IPS-NIHi11 (cell line): Measurements from ENCODE around the gene TLE4.
"Not testable (repeated sequence)": the region's sequence is repeated elsewhere in the genome, so short reads cannot be mapped to it uniquely, and the experiment has no call there.

Experiments used
- DNase-seq: peaks from one replicate; pipeline ENCODE4 v3.0.0; 2012; ENCODE audit warnings: mixed read lengths, low spot score

Gene TLE4

GRCh38 chr9:79637177-79637925 is 65.6 kb downstream of the TLE4 start:
- DNase-seq, result no peak

- no peak for DNase-seq
Measured at GRCh38 chr9:79638806-79639205, 67.0 kb downstream of the TLE4 start.

GRCh38 chr9:79639354-79639753 is 67.6 kb downstream of the TLE4 start:
- DNase-seq, result no peak

- not testable (repeated sequence) for DNase-seq
Measured at GRCh38 chr9:79640067-79640466, 68.3 kb downstream of the TLE4 start.

GRCh38 chr9:79641070-79641469 is 69.3 kb downstream of the TLE4 start:
- DNase-seq, result no peak

GRCh38 chr9:79642671-79643070 is 70.9 kb downstream of the TLE4 start:
- no peak for DNase-seq

GRCh38 chr9:79644048-79644447 is 72.3 kb downstream of the TLE4 start:
- DNase-seq, result no peak

- DNase-seq, result no peak
Measured at GRCh38 chr9:79644601-79645000, 72.8 kb downstream of the TLE4 start.

- DNase-seq, result no peak
Measured at GRCh38 chr9:79645110-79645509, 73.3 kb downstream of the TLE4 start.

- DNase-seq, result no peak
Measured at GRCh38 chr9:79646096-79646495, 74.3 kb downstream of the TLE4 start.

GRCh38 chr9:79651251-79651795 is 79.6 kb downstream of the TLE4 start:
- no peak for DNase-seq

GRCh38 chr9:79652598-79652997 is 80.8 kb downstream of the TLE4 start:
- DNase-seq, result no peak

GRCh38 chr9:79654591-79655382 is 83.0 kb downstream of the TLE4 start:
- DNase-seq, result not testable (repeated sequence)

- DNase-seq, result no peak
Measured at GRCh38 chr9:79655551-79655950, 83.8 kb downstream of the TLE4 start.

- no peak for DNase-seq
Measured at GRCh38 chr9:79656169-79656568, 84.4 kb downstream of the TLE4 start.

GRCh38 chr9:79657891-79658290 is 86.1 kb downstream of the TLE4 start:
- DNase-seq, result no peak

GRCh38 chr9:79658926-79659325 is 87.2 kb downstream of the TLE4 start:
- DNase-seq, result no peak

GRCh38 chr9:79660615-79661014 is 88.8 kb downstream of the TLE4 start:
- DNase-seq, result no peak

- no peak for DNase-seq
Measured at GRCh38 chr9:79661279-79661678, 89.5 kb downstream of the TLE4 start.

- no peak for DNase-seq
Measured at GRCh38 chr9:79661886-79662536, 90.2 kb downstream of the TLE4 start.

GRCh38 chr9:79662537-79662956 is 90.8 kb downstream of the TLE4 start:
- DNase-seq, result no peak

- no peak for DNase-seq
Measured at GRCh38 chr9:79663300-79663699, 91.5 kb downstream of the TLE4 start.

GRCh38 chr9:79663878-79664277 is 92.1 kb downstream of the TLE4 start:
- DNase-seq, result no peak
